ENCODE results near the gene LRRC10B. TPM values are rescaled to one million over a fixed set of nuclear protein-coding genes. Genes with fewer than 3 reads are reported as not detected.

The LRRC10B gene
- total RNA-seq, 1 donor from 2014 or later: not detected

- Histone ChIP-seq H3K27me3 (ENCODE audit: control insufficient read depth, insufficient read depth, low read length) (peaks cover 20% of the 10 kb centered on the region), H3K4me3 (ENCODE audit: low read depth, low read length) (no peak overlapping the region), H3K36me3 (ENCODE audit: control insufficient read depth, insufficient read depth, low read length) (no peaks in the 10 kb centered on the region)
- no peak for TF ChIP-seq CTCF (IDR thresholded peaks at IDR 0.05; ENCODE audit: insufficient read depth, low read length, severe bottlenecking)
- FAIRE-seq: no peak
- no peak for DNase-seq (ENCODE audit: low read depth)
Measured at GRCh38 chr11:61512435-61512834, 3.9 kb downstream of the LRRC10B start.

- TF ChIP-seq CTCF (IDR thresholded peaks at IDR 0.05; ENCODE audit: insufficient read depth, low read length, severe bottlenecking): no peak
- no peak for DNase-seq (ENCODE audit: low read depth)
- H3K27me3 ChIP-seq (ENCODE audit: control insufficient read depth, insufficient read depth, low read length): peaks cover 12% of the 10 kb centered on the region
- no peak overlapping the region for H3K4me3 ChIP-seq (ENCODE audit: low read depth, low read length)
- H3K36me3 ChIP-seq (ENCODE audit: control insufficient read depth, insufficient read depth, low read length): no peaks in the 10 kb centered on the region
- no peak for FAIRE-seq
Measured at GRCh38 chr11:61513143-61513765, 4.7 kb downstream of the LRRC10B start.

- DNase-seq (ENCODE audit: low read depth): no peak
- TF ChIP-seq CTCF (IDR thresholded peaks at IDR 0.05; ENCODE audit: insufficient read depth, low read length, severe bottlenecking): no peak
- no peak overlapping the region for H3K4me3 ChIP-seq (ENCODE audit: low read depth, low read length)
- H3K36me3 ChIP-seq (ENCODE audit: control insufficient read depth, insufficient read depth, low read length): no peaks in the 10 kb centered on the region
- H3K27me3 ChIP-seq (ENCODE audit: control insufficient read depth, insufficient read depth, low read length): peaks cover 12% of the 10 kb centered on the region
- FAIRE-seq: no peak
Measured at GRCh38 chr11:61514050-61514917, 5.7 kb downstream of the LRRC10B start.

- FAIRE-seq (no peak), DNase-seq (ENCODE audit: low read depth) (no peak)
- H3K27me3 ChIP-seq (ENCODE audit: control insufficient read depth, insufficient read depth, low read length): peaks cover 3% of the 10 kb centered on the region
- no peak overlapping the region for H3K4me3 ChIP-seq (ENCODE audit: low read depth, low read length)
- no peaks in the 10 kb centered on the region for H3K36me3 ChIP-seq (ENCODE audit: control insufficient read depth, insufficient read depth, low read length)
- TF ChIP-seq CTCF (IDR thresholded peaks at IDR 0.05; ENCODE audit: insufficient read depth, low read length, severe bottlenecking): no peak
Measured at GRCh38 chr11:61515686-61516085, 7.1 kb downstream of the LRRC10B start.

GRCh38 chr11:61516191-61516590 lies 7.6 kb downstream of the LRRC10B start:
- Histone ChIP-seq H3K4me3 (ENCODE audit: low read depth, low read length) (no peak overlapping the region), H3K27me3 (ENCODE audit: control insufficient read depth, insufficient read depth, low read length) (peaks cover 1% of the 10 kb centered on the region), H3K36me3 (ENCODE audit: control insufficient read depth, insufficient read depth, low read length) (no peaks in the 10 kb centered on the region)
- FAIRE-seq: no peak
- TF ChIP-seq CTCF (IDR thresholded peaks at IDR 0.05; ENCODE audit: insufficient read depth, low read length, severe bottlenecking): no peak
- DNase-seq (ENCODE audit: low read depth): no peak

Measured in bronchial epithelial cell (primary cell).